ENCODE measurements around the gene FUT8. TPM values are rescaled to one million over a fixed set of nuclear protein-coding genes. Genes with fewer than 3 reads are reported as not detected.

Gene FUT8
- total and polyA plus RNA-seq, 2 of the 8 experiments (the other 6 are each of a cell fraction or from before 2014, with no cell fraction given): 10.5 to 25.1 TPM

GRCh38 chr14:65506801-65507200 lies 94.3 kb downstream of the FUT8 start:
- Histone ChIP-seq H4K8ac (ENCODE audit: extremely low read depth, insufficient read depth, low read length) (no peak overlapping the region), H3K4ac (replicated peaks; ENCODE audit: insufficient read length, low read depth, low read length) (no peak overlapping the region), H3K27me3 (replicated peaks in 1 of 4; ENCODE audit: control insufficient read depth in 3 of 4, extremely low read depth in 1 of 4, insufficient read depth in 3 of 4, low read length in 3 of 4) (peaks cover 18 to 49% (median 35%) of the 10 kb centered on the region in 4 experiments), H2BK120ac (replicated peaks; ENCODE audit: low read depth, low read length) (no peak overlapping the region), H3K79me1 (ENCODE audit: low read depth, low read length) (no peaks in the 10 kb centered on the region), H3K23me2 (ENCODE audit: low read depth, low read length) (no peaks in the 10 kb centered on the region), H3K18ac (ENCODE audit: extremely low read depth, low read length) (no peak overlapping the region), H4K5ac (ENCODE audit: insufficient read length, low read depth, low read length) (no peak overlapping the region), H2BK12ac (ENCODE audit: low read depth, low read length) (no peak overlapping the region), H3K9me3 (ENCODE audit: insufficient read depth in 2 of 2, low read depth in 1 of 2, low read length in 1 of 2) (0 out of 4 replicates have a peak, but pooled peaks cover 0 to 2% of the 10 kb centered on the region in 2 experiments), H2BK20ac (ENCODE audit: low read length) (no peak overlapping the region), H2BK15ac (ENCODE audit: low read length) (no peak overlapping the region), H2BK5ac (ENCODE audit: low read depth, low read length) (no peak overlapping the region), H3K9ac (replicated peaks in 1 of 4; ENCODE audit: extremely low read depth in 1 of 4, low read depth in 3 of 4, low read length in 3 of 4) (no peak overlapping the region), H3K14ac (ENCODE audit: insufficient read length) (no peak overlapping the region), H3K79me2 (ENCODE audit: control insufficient read depth in 1 of 2, insufficient read depth in 2 of 2, low read length in 2 of 2) (no peaks in the 10 kb centered on the region), H3K36me3 (ENCODE audit: control insufficient read depth in 2 of 4, insufficient read depth in 4 of 4, low read length in 3 of 4) (no peaks in the 10 kb centered on the region), H3K27ac (ENCODE audit: low read depth, low read length) (no peak overlapping the region), H3K23ac (ENCODE audit: insufficient read length) (no peak overlapping the region), H2AK5ac (ENCODE audit: low read depth, low read length) (no peak overlapping the region), H3K4me1 (replicated peaks in 1 of 4; ENCODE audit: control insufficient read depth in 3 of 4, insufficient read depth in 4 of 4, low read length in 3 of 4) (peaks cover 0 to 4% (median 0%) of the 10 kb centered on the region in 4 experiments; a peak in 1 of 7 replicates), H2AFZ (ENCODE audit: low read length) (no peak overlapping the region), H4K91ac (replicated peaks; ENCODE audit: insufficient read length, low read length) (no peak overlapping the region), H3K56ac (replicated peaks; ENCODE audit: insufficient read length, low read depth, low read length) (no peak overlapping the region), H3K4me3 (ENCODE audit: extremely low read depth in 1 of 4, insufficient read depth in 2 of 4, low read depth in 3 of 4, low read length in 4 of 4) (no peak overlapping the region), H4K20me1 (replicated peaks in 1 of 2; ENCODE audit: control insufficient read depth in 1 of 2, insufficient read depth in 2 of 2, low read length in 2 of 2) (peaks cover 3 to 12% of the 10 kb centered on the region in 2 experiments), H3K4me2 (ENCODE audit: insufficient read depth in 1 of 2, low read depth in 2 of 2, low read length in 2 of 2) (peak overlapping the region in 1 of 2 experiments; percentile 7; a peak in 1 of 4 replicates)
- ChIA-PET POLR2A (ENCODE audit: partially characterized antibody) (no interaction called here), CTCF (ENCODE audit: partially characterized antibody) (no interaction called here)
- TF ChIP-seq, protein P1, sequence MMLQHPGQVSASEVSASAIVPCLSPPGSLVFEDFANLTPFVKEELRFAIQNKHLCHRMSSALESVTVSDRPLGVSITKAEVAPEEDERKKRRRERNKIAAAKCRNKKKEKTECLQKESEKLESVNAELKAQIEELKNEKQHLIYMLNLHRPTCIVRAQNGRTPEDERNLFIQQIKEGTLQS (IDR thresholded peaks at IDR 0.05; ENCODE audit: insufficient read depth, low read depth, low read length): no peak
- no peak for TF ChIP-seq CHD1 (IDR thresholded peaks at IDR 0.05; ENCODE audit: low read depth, low read length)
- TF ChIP-seq EGR1 (IDR thresholded peaks at IDR 0.05; ENCODE audit: borderline replicate concordance, low read depth, low read length): no peak
- TF ChIP-seq, protein P2, sequence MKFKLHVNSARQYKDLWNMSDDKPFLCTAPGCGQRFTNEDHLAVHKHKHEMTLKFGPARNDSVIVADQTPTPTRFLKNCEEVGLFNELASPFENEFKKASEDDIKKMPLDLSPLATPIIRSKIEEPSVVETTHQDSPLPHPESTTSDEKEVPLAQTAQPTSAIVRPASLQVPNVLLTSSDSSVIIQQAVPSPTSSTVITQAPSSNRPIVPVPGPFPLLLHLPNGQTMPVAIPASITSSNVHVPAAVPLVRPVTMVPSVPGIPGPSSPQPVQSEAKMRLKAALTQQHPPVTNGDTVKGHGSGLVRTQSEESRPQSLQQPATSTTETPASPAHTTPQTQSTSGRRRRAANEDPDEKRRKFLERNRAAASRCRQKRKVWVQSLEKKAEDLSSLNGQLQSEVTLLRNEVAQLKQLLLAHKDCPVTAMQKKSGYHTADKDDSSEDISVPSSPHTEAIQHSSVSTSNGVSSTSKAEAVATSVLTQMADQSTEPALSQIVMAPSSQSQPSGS (IDR thresholded peaks at IDR 0.05; ENCODE audit: low read length): no peak
- peak; percentile 84 for TF ChIP-seq NANOG (IDR thresholded peaks at IDR 0.05; ENCODE audit: insufficient read depth, low read depth, low read length, poor library complexity, severe bottlenecking)
- TF ChIP-seq RAD21 (IDR thresholded peaks at IDR 0.05 in 1 of 2, conservative IDR thresholded peaks at IDR 0.05 in 1 of 2; ENCODE audit: low read depth in 2 of 2, low read length in 2 of 2): no peak
- TF ChIP-seq POU5F1 (IDR thresholded peaks at IDR 0.05; ENCODE audit: low read depth, low read length): no peak
- WGBS, 2 experiments (ENCODE audit: extremely low coverage in 1 of 2, insufficient coverage in 1 of 2, insufficient read length in 1 of 2, insufficient replicate concordance in 2 of 2, low coverage in 1 of 2, low lambda C conversion rate in 2 of 2, missing lambda C conversion rate in 1 of 2): 45% methylated on average over 6 of the region's 6 CpGs; no CpG with 5 or more reads in 1 of the 2 experiments
- FAIRE-seq (no peak), DNase-seq (ENCODE audit: low read depth in 1 of 2, low spot score in 2 of 2) (peak in 1 of 2 experiments; percentile 10)

All from H1 (cell line).